Measurements from ENCODE around the gene KATNB1.

DNA sequence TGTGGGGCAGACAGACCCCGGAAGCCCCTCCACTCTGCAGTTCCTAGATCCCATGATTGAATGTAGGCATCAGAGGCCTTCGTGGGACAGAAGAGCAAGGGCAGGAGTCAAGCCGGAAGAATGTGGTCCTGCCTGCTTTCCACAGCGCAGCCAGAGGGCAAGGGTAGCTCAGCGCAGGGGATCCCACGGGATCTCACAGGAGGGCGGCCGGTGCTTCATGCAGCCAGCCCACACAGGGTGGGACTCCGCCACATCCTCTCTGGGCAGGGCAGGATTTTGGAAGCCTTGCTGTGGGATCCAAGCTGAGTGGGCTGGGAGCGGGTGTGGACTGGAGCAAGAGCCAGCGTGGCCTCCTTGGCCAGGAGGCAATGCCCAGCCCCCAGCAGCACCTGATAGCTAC is 13.0 kb downstream of the KATNB1 start:
- TF ChIP-seq, protein P1, sequence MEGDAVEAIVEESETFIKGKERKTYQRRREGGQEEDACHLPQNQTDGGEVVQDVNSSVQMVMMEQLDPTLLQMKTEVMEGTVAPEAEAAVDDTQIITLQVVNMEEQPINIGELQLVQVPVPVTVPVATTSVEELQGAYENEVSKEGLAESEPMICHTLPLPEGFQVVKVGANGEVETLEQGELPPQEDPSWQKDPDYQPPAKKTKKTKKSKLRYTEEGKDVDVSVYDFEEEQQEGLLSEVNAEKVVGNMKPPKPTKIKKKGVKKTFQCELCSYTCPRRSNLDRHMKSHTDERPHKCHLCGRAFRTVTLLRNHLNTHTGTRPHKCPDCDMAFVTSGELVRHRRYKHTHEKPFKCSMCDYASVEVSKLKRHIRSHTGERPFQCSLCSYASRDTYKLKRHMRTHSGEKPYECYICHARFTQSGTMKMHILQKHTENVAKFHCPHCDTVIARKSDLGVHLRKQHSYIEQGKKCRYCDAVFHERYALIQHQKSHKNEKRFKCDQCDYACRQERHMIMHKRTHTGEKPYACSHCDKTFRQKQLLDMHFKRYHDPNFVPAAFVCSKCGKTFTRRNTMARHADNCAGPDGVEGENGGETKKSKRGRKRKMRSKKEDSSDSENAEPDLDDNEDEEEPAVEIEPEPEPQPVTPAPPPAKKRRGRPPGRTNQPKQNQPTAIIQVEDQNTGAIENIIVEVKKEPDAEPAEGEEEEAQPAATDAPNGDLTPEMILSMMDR (IDR thresholded peaks at IDR 0.05; ENCODE audit: borderline replicate concordance, extremely low read depth, low read length, poor library complexity, severe bottlenecking): no peak
- TF ChIP-seq EZH2 (IDR thresholded peaks at IDR 0.05; ENCODE audit: borderline replicate concordance, low read depth, low read length, severe bottlenecking): no peak

Measured in DND-41 (cell line).